DMS 273 (cell line): ENCODE measurements around the gene SLC16A10.
A peak's percentile ranks its signal among the peaks of the same experiment; 100 is the strongest.
"Not testable (repeated sequence)": the region's sequence is repeated elsewhere in the genome, so short reads cannot be mapped to it uniquely, and the experiment has no call there.

Source experiments
- DNase-seq: peaks from one replicate; lab custom pipeline; 2025; ENCODE audit not compliant: unreplicated experiment; lab: John Stamatoyannopoulos, UW

SLC16A10 gene, protein sequence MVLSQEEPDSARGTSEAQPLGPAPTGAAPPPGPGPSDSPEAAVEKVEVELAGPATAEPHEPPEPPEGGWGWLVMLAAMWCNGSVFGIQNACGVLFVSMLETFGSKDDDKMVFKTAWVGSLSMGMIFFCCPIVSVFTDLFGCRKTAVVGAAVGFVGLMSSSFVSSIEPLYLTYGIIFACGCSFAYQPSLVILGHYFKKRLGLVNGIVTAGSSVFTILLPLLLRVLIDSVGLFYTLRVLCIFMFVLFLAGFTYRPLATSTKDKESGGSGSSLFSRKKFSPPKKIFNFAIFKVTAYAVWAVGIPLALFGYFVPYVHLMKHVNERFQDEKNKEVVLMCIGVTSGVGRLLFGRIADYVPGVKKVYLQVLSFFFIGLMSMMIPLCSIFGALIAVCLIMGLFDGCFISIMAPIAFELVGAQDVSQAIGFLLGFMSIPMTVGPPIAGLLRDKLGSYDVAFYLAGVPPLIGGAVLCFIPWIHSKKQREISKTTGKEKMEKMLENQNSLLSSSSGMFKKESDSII

DNA sequence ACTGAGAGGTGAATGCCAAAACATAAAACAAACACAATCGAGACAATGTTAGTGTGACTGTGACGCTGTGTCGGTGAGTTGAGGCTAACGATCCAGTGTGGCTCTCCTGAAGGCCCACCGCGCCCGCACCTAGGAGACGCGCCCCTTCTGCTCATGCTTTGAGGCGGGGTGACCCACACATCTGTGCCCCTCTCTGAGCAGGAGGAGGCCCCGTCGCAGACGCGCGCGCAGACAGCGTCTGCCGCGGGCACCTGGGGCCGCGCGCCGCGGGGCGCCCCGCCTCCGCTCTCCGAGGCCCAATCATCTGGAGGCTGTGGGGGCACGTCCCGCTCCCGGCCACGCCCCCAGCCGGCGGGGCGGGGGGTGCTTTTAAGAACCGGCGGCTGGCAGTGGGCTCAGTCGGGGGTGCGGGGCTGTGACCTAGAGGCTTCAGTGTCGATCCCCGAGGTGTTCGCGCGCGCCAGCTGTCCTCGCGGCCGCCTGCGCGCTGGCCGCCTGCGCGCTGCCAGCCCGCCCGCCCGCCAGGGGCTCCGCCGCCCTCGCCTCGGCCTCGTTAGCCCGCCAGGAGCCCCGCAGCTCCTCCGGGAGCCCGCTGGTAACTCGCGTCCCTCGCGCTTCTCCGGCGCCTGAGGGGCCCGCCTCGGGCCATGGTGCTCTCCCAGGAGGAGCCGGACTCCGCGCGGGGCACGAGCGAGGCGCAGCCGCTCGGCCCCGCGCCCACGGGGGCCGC is at the start of gene SLC16A10:
TSS of gene SLC16A10 (plus strand) at position 398 of the 730 bp plus-strand sequence. CDS start at position 648, 250 bp downstream.
- DNase-seq: peak; percentile 98

DNA sequence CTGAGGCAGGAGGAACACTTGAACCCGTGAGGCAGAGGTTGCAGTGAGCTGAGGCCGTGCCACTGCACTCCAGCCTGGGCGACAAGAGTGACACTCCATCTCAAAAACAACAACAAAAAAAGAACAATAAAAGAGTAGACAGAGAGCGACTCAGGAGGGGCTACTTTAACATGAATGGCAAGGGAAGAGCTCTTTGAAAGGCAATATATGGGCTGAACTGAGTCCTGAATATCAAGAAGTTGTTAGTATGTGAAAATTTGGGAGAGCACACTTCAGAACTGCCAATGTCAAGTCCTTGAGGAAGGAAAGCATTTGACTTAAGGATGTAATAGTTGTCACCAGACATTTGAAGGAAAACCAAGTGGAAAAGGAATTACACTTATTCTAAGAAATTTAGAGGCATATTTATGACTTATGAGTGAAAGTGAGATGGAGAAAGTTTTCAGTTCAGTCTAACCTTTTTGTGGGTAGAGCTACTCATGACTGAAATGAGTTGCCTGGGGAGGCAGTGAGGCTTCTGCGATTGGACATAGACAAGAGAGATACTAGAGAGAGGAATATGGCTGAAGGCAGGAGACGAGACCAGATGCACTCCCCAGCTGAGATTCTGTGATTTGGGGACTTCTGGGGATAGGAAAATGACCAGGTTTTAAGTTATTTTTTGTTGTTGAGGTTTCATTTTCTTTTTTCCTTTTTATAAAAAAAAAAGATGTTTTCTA is 48.6 kb upstream of the SLC16A10 start:
- DNase-seq: no peak

DNA sequence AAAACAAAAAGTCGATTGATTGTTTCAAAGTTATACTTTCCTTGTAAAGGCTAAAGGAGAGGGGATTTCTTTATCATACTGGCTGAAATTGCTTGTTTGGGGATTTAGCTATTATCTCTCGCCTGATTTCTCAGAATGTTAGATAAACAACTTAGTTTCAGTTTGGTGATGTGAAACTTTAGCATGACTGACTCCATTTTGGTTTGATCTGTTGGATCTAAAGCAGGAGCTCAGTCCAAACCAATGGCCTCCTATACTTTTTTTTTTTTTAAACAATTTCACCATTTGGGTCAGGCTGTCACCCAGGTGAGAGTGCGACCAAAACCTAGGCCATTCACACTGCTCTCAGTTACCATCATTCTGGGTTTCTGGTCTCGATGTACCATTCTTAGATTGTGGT is 45.4 kb upstream of the SLC16A10 start:
- DNase-seq: no peak

DNA sequence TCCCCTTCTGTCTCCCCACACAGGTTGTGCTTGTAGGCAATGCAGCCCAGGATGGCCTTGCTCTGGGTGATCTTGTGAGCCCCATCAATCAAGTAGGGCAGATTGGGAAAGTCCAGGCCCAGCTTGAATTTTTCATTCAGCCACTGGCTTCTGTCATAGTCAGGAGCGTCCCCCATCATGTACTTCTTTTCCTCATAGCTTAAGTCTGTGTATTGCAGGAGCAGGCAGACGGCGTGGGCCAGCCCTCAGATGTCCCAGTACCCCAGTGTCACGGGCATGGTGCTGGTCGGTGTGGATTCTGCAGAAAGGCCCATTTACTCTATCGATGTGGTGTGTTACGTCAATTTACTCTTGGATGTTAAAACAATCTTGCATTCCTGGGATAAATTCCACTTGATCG is 40.1 kb upstream of the SLC16A10 start:
- no peak for DNase-seq

DNA sequence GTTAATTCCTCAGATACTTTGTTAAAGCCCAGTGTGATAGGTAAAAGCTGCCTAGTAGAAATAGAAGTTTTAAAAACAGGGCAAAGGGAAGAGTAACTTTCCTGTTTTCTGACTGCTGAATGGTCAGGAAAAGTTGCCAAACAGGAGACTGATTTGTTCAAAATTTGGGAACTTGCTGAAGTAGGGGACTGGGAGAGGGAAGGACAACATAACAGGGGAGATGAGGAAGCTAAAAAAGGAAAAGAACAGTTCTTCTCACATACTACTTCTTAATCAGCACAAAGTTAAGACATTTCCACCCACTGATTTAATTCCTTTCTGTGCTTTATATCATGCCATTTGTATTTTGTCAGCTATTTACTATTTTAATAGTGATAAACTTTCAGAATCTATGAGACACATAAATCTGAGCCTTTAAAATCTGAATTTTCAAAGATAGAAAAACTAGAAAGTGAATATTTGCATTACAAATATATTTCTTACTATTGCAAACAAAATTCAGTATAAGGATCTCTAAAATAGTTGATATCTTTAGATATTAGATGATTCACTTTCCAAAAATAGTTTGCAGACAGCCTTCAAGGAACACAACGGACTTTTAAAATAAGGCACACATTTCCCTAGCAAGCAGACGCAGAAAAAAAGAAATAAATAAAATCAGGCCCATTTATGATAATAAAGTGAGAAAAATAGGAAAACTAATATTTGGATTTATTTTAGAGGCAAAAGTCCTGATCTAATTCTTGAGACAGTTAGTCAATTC is 36.9 kb upstream of the SLC16A10 start:
- DNase-seq: no peak

DNA sequence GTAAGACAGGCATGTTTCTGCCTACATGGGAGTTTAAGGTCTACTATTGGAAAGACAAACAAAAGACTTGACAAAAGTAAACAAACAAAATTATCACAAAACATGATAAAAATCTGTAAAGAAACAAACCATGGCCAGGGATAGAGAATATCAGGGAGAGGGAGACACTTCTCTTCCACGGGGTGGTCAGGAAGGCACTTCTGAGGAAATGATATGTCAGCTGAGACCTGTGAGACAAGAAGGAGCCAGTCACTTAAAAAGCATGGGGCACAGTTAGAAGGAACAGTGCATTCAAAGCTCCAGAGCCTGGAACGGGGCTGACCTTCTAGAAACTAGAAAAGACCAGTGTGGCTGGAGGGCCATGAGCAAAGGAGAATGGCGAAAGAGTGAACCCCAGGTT is 35.1 kb upstream of the SLC16A10 start:
- DNase-seq: no peak

DNA sequence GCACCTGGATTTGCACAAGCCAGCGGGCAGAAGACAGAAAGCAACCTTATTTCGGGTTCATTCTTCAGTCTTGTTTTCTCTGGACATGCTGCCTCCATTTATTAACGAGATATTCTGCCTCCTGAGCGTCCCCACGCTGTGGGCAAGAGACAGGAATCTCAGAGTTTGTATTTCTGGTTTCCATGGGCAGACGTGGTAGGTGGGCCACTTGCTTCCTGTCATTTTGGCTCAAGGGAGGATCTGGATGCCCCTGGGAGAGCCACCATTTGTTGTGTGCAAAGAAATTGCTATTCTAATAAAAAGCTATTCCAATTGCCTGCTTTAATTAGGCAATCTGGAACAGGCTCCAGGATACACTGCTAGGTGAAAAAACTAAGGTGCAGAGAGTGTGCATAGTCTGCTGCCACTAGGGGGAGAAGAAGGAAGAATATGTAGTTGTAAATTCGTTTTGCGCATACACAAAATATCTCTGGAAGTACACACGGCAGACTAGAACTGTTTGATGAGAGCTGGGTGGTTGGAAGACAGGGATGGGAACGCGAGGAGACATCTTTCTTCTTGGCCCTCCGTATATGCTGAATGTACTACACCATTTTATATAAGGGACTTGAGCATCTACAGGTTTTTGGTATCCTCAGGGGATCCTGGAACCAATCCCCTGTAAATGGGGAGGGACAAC is 30.1 kb upstream of the SLC16A10 start:
- DNase-seq: peak; percentile 80

DNA sequence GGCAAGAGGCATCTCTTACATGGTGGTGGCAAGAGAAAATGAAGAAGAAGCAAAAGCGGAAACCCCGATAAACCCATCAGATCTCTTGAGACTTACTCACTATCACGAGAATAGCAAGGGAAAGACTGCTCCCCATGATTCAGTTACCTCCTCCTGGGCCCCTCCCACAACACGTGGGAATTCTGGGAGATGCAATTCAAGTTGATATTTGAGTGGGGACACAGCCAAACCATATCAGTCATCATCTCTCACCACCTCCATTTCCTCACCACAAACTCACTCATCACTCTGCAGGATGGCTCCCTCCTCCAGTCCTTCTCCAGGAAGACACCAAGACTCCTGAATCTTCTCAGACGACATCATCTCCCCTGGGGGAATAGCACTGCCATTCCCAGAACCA is 25.8 kb upstream of the SLC16A10 start:
- DNase-seq: no peak

DNA sequence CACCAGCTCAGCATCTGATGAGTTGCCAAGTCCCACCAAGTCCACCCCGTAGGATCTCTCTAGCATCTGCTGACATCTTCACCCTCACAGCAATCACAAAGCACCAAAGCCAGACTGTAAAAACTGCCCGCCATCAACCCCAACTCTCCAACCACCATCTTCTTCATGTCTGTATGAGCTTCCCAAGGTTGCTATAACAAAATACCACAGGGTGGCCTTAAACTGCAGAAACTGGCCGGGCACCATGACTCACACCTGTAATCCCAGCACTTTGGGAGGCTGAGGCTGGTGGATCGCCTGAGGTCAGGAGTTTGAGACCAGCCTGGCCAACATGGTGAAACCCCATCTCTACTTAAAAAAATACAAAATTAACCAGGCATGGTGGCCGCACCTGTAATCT is 25.3 kb upstream of the SLC16A10 start:
- DNase-seq: not testable (repeated sequence)

DNA sequence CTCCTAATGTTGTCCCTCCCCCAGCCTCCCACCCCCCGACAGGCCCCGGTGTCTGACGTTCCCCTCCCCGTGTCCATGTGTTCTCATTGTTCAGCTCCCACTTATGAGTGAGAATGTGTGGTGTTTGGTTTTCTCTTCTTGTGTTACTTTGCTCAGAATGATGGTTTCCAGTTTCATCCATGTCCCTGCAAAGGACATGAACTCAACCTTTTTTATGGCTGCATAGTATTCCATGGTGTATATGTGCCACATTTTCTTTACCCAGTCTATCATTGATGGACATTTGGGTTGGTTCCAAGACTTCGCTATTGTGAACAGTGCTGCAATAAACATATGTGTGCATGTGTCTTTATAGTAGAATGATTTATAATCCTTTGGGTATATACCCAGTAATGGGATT is 24.4 kb upstream of the SLC16A10 start:
- DNase-seq: not testable (repeated sequence)

DNA sequence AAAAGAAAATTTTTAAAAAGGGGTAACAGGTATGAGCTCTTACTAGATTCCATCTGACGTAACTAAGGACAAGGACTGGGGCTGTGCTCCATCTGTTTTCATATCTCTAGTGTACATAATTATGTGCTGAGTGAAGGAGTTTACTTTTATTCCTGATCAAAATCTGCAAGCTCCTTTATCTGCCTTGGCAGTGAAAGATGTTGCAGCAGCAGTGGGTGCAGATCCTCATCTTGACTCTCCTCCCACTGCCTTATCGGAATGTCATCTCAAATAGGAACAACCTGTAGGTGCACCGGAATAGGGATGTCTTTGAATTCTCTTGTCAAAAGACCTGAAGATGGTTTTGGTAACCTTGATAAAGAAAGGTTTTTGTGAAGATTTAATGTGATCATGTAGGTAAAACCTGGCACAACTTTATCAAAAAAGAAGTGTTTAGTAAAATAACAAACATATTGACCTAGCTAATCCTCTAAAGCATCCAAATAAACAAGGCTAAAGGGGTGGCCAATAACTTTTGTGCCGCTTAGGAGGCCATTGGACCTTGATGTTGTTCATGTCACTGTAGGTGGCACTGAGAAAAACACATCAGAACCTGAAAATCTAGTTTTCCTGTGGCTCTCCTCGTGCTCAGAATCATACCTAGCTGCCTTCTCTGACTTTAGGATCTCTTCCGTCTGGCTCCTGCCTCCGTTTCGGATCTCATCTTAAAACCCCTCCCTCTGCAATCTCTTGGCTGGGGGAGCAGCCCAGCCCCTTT is 19.0 kb upstream of the SLC16A10 start:
- DNase-seq: no peak

DNA sequence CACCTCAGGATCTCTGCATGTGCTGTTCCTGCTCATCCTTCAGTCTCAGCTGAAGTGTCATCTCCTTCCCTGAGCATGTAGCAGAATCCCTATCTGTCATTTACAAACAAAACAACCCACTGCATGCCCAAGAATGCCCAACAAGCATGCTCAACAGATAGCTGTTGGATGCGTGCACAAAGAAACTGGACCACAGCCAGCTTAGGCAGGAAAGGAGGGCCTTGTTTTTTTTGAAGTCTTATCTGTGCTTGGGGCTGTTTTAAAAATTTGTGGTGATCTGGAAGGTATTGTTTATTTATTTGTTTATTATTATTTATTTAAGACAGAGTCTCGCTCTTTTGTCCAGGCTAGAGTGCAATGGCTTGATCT is 18.5 kb upstream of the SLC16A10 start:
- no peak for DNase-seq

DNA sequence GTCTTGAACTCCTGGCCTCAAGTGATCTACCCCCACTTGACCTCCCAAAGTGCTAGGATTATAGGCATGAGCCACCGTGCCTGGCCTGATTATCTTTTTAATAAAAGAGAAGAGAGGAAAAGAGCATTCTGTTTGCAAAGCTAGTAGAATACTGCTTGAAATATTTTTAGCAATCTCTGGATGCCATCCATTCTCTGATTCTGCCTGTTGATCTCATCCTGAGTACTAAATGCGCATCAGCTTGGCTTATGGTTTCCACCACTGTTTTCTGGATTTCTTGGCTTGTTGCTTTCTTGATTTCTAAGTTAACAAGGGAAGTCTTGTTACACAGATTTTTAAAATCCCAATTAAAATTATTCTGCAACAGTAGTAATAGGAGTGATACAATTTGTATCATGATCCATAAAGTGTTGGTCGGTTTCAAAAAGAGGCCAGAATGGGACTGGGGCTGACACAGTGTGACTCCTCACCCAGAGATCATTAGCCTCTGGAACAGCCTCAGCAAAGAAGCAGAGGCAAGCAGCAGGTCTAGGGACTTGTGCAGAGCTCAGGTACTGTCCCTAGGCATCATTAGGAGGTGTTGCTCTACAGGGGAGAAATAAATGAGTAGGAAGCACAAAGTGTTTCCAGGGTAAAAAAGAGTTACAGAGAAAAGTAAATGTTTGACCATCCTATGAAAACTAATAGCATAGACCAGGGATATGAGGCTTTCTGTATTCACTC is 17.8 kb upstream of the SLC16A10 start:
- DNase-seq: no peak

DNA sequence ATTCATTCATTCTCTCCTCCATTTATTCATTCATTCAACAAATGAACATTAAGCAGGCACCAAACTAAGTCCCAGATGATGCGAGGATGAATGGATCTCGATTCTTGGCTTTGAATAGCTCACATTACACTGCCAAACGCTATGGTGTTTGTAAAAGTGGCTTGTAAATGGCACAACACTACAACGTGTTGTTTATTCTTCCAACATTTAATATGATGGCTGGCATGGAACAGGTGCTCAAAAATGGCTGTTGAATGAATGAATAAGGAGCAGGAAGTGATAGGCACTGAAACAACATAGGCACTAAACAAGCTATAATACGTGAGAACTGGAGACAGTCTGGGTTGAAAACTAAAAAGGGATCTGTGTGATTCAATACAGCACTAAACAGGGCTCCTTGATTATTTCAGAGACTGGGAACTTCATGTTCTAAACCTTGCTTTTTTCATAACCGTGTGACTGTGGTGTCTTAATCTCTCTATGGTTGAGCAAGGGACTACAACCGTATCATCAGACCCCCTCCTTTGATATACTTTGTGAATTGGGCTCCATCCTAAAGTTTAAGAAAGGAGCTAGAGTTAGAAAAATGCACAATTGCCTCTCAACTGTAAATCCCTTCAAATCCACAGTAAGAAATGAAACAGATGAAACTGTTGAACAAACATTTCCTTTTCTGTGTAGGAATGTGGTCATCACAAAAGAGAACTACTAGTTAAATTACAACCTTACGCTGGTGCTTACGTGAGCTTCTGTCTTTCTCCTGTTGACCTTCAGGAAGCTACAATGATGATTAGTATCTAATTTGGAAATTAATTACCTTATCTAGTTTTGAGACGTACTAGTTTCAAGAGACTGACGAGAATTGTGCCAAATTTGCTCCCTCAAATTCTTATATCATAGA is 16.9 kb upstream of the SLC16A10 start:
- no peak for DNase-seq

DNA sequence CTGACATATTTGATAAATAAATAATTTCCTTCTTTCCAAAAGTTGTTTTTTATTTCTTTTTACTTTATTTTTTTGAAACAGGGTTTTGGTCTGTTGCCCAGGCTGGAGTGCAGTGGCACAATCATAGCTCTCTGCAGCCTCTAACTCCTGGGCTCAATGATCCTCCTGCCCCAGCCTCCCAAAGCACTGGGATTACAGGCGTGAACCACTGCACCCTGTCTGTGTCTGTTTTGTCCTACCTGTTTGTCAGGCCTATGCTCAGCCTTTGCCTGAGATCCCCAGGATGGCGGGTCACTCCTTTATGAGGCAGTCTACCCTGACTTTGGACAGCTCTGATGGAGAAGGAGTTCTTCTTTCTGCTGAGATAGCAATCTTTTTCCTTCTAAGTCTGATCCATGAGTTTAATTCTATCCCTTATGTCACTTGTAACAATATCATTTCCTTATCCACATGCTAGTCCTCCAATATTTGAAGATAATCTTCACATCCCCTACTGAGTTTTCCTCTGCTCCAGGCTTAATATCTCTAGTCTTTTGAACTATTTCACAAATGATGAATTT is 14.4 kb upstream of the SLC16A10 start:
- DNase-seq: no peak

DNA sequence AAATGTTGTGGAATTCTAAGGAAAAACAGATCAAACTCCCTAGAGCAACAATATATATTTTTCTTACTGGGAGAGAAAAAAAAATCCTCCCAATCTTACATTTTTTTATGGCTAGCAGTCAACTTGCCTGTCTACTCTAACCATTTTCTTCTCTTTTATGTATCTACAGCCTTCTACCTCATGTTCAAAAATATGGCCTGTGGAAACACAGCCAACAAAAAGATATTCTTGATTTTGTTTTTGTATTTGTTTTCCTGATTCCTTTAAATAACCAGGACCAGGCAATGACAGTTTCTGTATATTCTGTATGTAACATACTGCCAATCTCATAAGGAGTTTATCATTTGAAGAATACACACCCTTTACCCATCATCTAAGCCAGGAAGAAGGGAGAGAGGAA is 13.0 kb upstream of the SLC16A10 start:
- DNase-seq: no peak

DNA sequence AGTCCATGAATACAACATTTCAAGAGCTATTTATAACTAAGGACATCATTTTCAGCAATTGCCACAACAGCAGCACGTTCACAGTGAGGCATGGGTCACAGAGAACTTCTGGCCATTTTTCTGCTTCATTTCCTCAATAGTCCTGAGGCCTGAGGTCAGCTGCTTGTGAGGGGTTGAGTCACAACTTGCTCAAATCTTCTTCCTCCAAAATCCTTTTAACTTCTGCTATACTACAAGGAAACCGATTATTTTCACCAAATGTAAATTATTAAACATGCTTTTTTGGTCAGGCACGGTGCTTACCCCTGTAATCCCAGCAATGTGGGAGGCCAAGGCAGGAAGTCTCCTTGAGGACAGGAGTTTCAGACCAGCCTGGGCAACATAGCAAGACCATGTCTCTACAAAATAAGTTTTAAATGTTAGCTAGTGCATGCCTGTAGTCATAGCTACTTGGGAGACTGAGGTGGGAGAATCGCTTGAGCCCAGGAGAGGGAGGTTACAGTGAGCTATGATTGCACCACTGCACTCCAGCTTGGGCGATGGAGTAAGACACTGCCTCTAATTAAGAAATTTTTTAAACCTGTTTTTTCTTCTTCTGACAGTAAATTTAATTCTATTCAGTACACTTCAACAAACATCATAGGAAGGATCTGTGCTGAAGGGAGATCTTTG is 11.1 kb upstream of the SLC16A10 start:
- no peak for DNase-seq
